Measurements from ENCODE around the gene MTO1.

DNA sequence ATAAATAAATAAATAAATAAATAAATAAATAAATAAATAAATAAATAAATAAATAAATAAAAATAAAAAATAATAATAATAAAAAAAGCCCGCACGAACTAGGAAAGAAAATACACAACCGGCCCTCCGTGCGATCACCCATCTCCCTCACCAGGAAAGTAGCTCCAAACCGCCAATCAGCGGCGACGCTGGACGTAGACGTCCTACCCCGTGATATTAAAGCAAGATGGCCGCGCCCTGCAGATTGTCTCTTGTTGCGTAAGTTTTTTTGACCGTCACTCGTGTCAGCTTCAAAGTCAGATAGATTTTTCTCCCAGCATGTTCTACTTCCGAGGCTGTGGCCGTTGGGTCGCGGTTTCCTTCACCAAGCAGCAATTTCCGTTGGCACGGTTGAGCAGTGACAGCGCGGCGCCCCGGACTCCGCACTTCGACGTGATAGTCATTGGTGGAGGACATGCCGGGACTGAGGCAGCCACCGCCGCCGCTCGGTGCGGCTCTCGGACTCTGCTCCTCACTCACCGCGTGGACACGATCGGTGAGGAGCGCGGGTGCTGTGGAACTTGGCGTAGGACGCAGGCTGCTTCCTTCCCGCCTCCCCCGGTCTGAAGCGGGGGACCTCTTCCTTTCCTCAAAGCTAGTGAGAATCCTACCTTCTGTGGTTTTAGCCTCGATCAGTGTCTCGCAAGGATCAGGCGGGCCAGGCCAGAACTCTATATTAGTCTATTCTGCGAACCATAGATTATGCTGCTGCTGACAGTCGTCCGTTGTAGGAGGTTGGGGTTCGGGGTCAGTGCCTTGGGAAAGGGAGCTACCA lies at the start of gene MTO1:
- no peak for TF ChIP-seq EP300 (IDR thresholded peaks at IDR 0.05)
- TF ChIP-seq CTCF (IDR thresholded peaks at IDR 0.05), result no peak
- no peak for TF ChIP-seq POLR2A (IDR thresholded peaks at IDR 0.05)
